Measurements from ENCODE around the gene SLC8B1. TPM values are rescaled to one million over a fixed set of nuclear protein-coding genes. Genes with fewer than 3 reads are reported as not detected.

The SLC8B1 gene
- total and polyA plus RNA-seq, 2 of the 4 experiments (the other 2 are of a cell fraction) = 4.1 to 10.2 TPM

DNA sequence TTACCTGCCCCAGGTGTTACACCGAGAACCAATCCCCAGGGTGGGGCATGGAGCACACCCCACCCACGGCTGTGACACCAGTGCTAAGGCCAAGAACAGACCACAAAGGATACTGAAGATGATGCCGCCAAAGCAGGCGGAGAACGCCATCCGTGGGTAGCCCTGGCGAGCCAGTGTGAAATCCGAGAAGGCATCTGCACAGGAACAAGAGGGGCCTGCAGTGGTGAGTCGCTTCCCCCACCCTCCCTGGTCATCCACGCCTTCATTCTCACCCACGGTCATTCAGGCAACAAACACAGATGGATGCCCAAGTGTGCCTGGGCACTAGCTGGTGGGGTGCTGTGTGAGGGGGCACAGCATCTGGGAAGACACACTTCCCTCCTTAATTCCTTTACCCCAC, 28.5 kb downstream of the SLC8B1 start:
- ATAC-seq (ENCODE audit: low read depth) (no peak), DNase-seq (peak; percentile 46)
- Histone ChIP-seq H3K27ac (ENCODE audit: insufficient read depth, low read length) (no peak overlapping the region), H4K5ac (ENCODE audit: low read depth, low read length) (no peak overlapping the region), H2BK20ac (ENCODE audit: low read depth, low read length) (no peak overlapping the region), H3K4me2 (ENCODE audit: low read depth, low read length) (no peak overlapping the region), H3K9me3 (ENCODE audit: control insufficient read depth, insufficient read depth, low read length) (no peaks in the 10 kb centered on the region), H2AK5ac (ENCODE audit: low read depth, low read length) (no peak overlapping the region), H2BK15ac (ENCODE audit: low read depth, low read length) (no peak overlapping the region), H2BK120ac (ENCODE audit: low read depth, low read length) (no peak overlapping the region), H3K36me3 (ENCODE audit: control insufficient read depth, insufficient read depth, low read length) (peaks cover 12% of the 10 kb centered on the region; the same call in 1 of the 2 replicates), H4K20me1 (ENCODE audit: insufficient read depth, low read length) (no peaks in the 10 kb centered on the region; the same call in 1 of the 2 replicates), H2AK9ac (replicated peaks; ENCODE audit: low read depth, low read length, poor library complexity) (no peak overlapping the region), H3K4ac (ENCODE audit: low read depth, low read length) (no peak overlapping the region), H2AFZ (replicated peaks; ENCODE audit: low read length, poor library complexity) (peak overlapping the region; percentile 5), H2BK5ac (ENCODE audit: low read depth, low read length, poor library complexity, severe bottlenecking) (no peak overlapping the region), H3K27me3 (ENCODE audit: control insufficient read depth, insufficient read depth, low read length) (no peaks in the 10 kb centered on the region), H3K9me1 (ENCODE audit: insufficient read depth, low read length) (peaks cover 4% of the 10 kb centered on the region), H3K4me1 (ENCODE audit: control insufficient read depth, insufficient read depth, low read length) (no peaks in the 10 kb centered on the region), H3K9ac (ENCODE audit: low read depth, low read length) (no peak overlapping the region), H3K23ac (ENCODE audit: low read depth, low read length) (no peak overlapping the region), H3K18ac (ENCODE audit: low read depth, low read length) (no peak overlapping the region), H4K8ac (ENCODE audit: low read depth in 2 of 2, low read length in 2 of 2) (no peak overlapping the region), H3K56ac (ENCODE audit: extremely low read depth, insufficient read depth, low read length) (no peak overlapping the region), H3K4me3 (ENCODE audit: insufficient read depth, low read depth, low read length) (no peak overlapping the region), H4K91ac (ENCODE audit: insufficient read depth, low read depth, low read length) (no peak overlapping the region), H3K79me1 (ENCODE audit: low read depth in 1 of 2, low read length in 2 of 2) (no peaks in the 10 kb centered on the region), H3K14ac (replicated peaks; ENCODE audit: low read depth, low read length) (no peak overlapping the region)
- in situ Hi-C loops (cut with MboI; ENCODE audit: low sequenced_read_pairs) (no loop called here), dilution Hi-C loops (cut with HindIII; ENCODE audit: low sequenced_read_pairs, unreplicated experiment) (no loop called here), intact Hi-C loops (cut with micrococcal nuclease) (no loop called here)
- BruUV-seq (replicated peaks) = no TSS peak
- POLR2A ChIA-PET (ENCODE audit: unreplicated experiment) = no interaction called here
- WGBS, 2 experiments (ENCODE audit: extremely low coverage in 2 of 2, insufficient read length in 1 of 2) = 94% methylated on average over 7 of the region's 11 CpGs; no CpG with 5 or more reads in 1 of the 2 experiments
- TF ChIP-seq MAZ (IDR thresholded peaks at IDR 0.05; ENCODE audit: borderline replicate concordance, low read depth, low read length) (no peak), NFE2L2 (IDR thresholded peaks at IDR 0.05; ENCODE audit: low read depth, low read length) (no peak), CHD1 (IDR thresholded peaks at IDR 0.05; ENCODE audit: low read depth, low read length) (no peak), SMC3 (IDR thresholded peaks at IDR 0.05; ENCODE audit: low read depth, low read length) (no peak), MAFK (IDR thresholded peaks at IDR 0.05; ENCODE audit: low read depth, low read length) (no peak), CEBPB (IDR thresholded peaks at IDR 0.05; ENCODE audit: low read depth, low read length) (no peak), FOS (IDR thresholded peaks at IDR 0.05; ENCODE audit: low read depth, low read length) (no peak), RAD21 (IDR thresholded peaks at IDR 0.05; ENCODE audit: low read length) (no peak), RCOR1 (IDR thresholded peaks at IDR 0.05; ENCODE audit: insufficient replicate concordance, low read length) (no peak), MXI1 (IDR thresholded peaks at IDR 0.05; ENCODE audit: borderline replicate concordance, low read depth, low read length) (no peak), RFX5 (IDR thresholded peaks at IDR 0.05; ENCODE audit: low read depth, low read length) (no peak), POLR2A (IDR thresholded peaks at IDR 0.05; ENCODE audit: low read depth, low read length) (no peak), BHLHE40 (IDR thresholded peaks at IDR 0.05; ENCODE audit: low read depth, low read length) (no peak)
- TF ChIP-seq, protein P1, sequence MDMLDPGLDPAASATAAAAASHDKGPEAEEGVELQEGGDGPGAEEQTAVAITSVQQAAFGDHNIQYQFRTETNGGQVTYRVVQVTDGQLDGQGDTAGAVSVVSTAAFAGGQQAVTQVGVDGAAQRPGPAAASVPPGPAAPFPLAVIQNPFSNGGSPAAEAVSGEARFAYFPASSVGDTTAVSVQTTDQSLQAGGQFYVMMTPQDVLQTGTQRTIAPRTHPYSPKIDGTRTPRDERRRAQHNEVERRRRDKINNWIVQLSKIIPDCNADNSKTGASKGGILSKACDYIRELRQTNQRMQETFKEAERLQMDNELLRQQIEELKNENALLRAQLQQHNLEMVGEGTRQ (IDR thresholded peaks at IDR 0.05; ENCODE audit: low read depth, low read length) = no peak
- TF ChIP-seq, protein P2, sequence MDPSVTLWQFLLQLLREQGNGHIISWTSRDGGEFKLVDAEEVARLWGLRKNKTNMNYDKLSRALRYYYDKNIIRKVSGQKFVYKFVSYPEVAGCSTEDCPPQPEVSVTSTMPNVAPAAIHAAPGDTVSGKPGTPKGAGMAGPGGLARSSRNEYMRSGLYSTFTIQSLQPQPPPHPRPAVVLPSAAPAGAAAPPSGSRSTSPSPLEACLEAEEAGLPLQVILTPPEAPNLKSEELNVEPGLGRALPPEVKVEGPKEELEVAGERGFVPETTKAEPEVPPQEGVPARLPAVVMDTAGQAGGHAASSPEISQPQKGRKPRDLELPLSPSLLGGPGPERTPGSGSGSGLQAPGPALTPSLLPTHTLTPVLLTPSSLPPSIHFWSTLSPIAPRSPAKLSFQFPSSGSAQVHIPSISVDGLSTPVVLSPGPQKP (IDR thresholded peaks at IDR 0.05; ENCODE audit: borderline replicate concordance, low read depth, low read length) = no peak
- TF ChIP-seq, protein P3, sequence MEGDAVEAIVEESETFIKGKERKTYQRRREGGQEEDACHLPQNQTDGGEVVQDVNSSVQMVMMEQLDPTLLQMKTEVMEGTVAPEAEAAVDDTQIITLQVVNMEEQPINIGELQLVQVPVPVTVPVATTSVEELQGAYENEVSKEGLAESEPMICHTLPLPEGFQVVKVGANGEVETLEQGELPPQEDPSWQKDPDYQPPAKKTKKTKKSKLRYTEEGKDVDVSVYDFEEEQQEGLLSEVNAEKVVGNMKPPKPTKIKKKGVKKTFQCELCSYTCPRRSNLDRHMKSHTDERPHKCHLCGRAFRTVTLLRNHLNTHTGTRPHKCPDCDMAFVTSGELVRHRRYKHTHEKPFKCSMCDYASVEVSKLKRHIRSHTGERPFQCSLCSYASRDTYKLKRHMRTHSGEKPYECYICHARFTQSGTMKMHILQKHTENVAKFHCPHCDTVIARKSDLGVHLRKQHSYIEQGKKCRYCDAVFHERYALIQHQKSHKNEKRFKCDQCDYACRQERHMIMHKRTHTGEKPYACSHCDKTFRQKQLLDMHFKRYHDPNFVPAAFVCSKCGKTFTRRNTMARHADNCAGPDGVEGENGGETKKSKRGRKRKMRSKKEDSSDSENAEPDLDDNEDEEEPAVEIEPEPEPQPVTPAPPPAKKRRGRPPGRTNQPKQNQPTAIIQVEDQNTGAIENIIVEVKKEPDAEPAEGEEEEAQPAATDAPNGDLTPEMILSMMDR (conservative IDR thresholded peaks at IDR 0.05; ENCODE audit: low read depth, low read length) = no peak
- CTCF ChIA-PET = interaction anchor here (0.7 kb wide), 1 partner anchor 9 kb away, joined by 3 read pairs; no protein-coding TSS in a partner anchor

Measured in IMR-90 (cell line).